CD4-positive, alpha-beta memory T cell (primary cell): ENCODE measurements around the gene TOR3A. TPM values are rescaled to one million over a fixed set of nuclear protein-coding genes. Genes with fewer than 3 reads are reported as not detected.

ENCODE experiments used
- CTCF ChIA-PET: fragments of 350-600 bp; sonication (Branson Sonifier 250); formaldehyde crosslinking; loops from one replicate; lab custom pipeline; 2021; ENCODE audit warnings: inconsistent platforms; ENCODE audit not compliant: partially characterized antibody; lab: Charles Lee
- POLR2A ChIA-PET: fragments of 350-600 bp; sonication (Branson Sonifier 250); formaldehyde crosslinking; loops from one replicate; lab custom pipeline; 2021; ENCODE audit not compliant: partially characterized antibody; lab: Charles Lee
- DNase-seq, 5 donors: peaks; one replicate each; pipeline versions ENCODE4 v3.0.0 to v3.0.0-alpha.2; 2020 to 2022; ENCODE audit warnings: mixed read lengths in 1 of 5
- H3K27ac ChIP-seq: one replicate; pipeline ENCODE4 v1.7.0; 2013; ENCODE audit warnings: low read depth, low read length
- H3K27me3 ChIP-seq: 2 replicates; pipeline ENCODE4 v1.7.0; 2013; ENCODE audit warnings: mild to moderate bottlenecking, low read length, moderate library complexity; ENCODE audit not compliant: insufficient read depth
- H3K36me3 ChIP-seq: 2 replicates; pipeline ENCODE4 v1.7.0; 2013; ENCODE audit warnings: mild to moderate bottlenecking, low read length, moderate library complexity; ENCODE audit not compliant: insufficient read depth
- H3K4me1 ChIP-seq: 2 replicates; pipeline ENCODE4 v1.7.0; 2013; ENCODE audit warnings: mild to moderate bottlenecking, low read length, moderate library complexity; ENCODE audit not compliant: insufficient read depth
- H3K4me3 ChIP-seq, 2 donors: one replicate each; pipeline ENCODE4 v1.7.0; 2013; ENCODE audit warnings: low read length in 2 of 2, mild to moderate bottlenecking in 1 of 2
- H3K9me3 ChIP-seq, 2 donors: one replicate each; pipeline ENCODE4 v1.7.0; 2013; ENCODE audit warnings: low read length in 2 of 2, control low read depth in 1 of 2; ENCODE audit not compliant: control insufficient read depth in 1 of 2
- H3K27ac Mint-ChIP-seq, 7 donors: one replicate each; pipeline ENCODE4 v1.8.0; 2020 to 2021; ENCODE audit warnings: mixed read lengths in 7 of 7, mild to moderate bottlenecking in 6 of 7, inconsistent platforms in 3 of 7, moderate library complexity in 3 of 7
- H3K27me3 Mint-ChIP-seq, 2 donors: one replicate each; pipeline ENCODE4 v1.8.0; 2020 to 2021; ENCODE audit warnings: mixed read lengths in 2 of 2
- H3K36me3 Mint-ChIP-seq, 2 donors: one replicate each; pipeline ENCODE4 v1.8.0; 2020 to 2021; ENCODE audit warnings: mixed read lengths in 2 of 2, inconsistent platforms in 1 of 2, mild to moderate bottlenecking in 1 of 2
- H3K4me1 Mint-ChIP-seq, 4 donors: one replicate each; pipeline ENCODE4 v1.8.0; 2020 to 2021; ENCODE audit warnings: mixed read lengths in 4 of 4, mild to moderate bottlenecking in 1 of 4
- H3K4me3 Mint-ChIP-seq, 8 donors: one replicate each; pipeline ENCODE4 v1.8.0; 2020 to 2021; ENCODE audit warnings: mixed read lengths in 8 of 8, mild to moderate bottlenecking in 7 of 8, moderate library complexity in 6 of 8, inconsistent platforms in 3 of 8
- H3K9me3 Mint-ChIP-seq, 8 donors: one replicate each; pipeline ENCODE4 v1.8.0; 2020 to 2021; ENCODE audit warnings: mixed read lengths in 8 of 8, mild to moderate bottlenecking in 5 of 8, inconsistent platforms in 3 of 8, moderate library complexity in 1 of 8
- intact Hi-C: fragments of 100-400 bp; cut with micrococcal nuclease; formaldehyde crosslinking; loops from one replicate; pipeline ENCODE4 v1.15.1; 2023
- polyA plus RNA-seq, 2 donors: library from polyadenylated mRNA; unstranded; fragments of 300-500 nt; fragmentation: Illumina TruSeq; gene quantifications; one replicate each; pipeline ENCODE4 v1.2.3, GENCODE V29; 2021
- total RNA-seq, 2 experiments: library from RNA; stranded (reverse); gene quantifications; one replicate each; pipeline ENCODE4 v1.2.3, GENCODE V29; 2021

TOR3A gene
- total and polyA plus RNA-seq, 4 experiments from 2014 or later, result 25.4 to 51.3 (median 32.2) TPM

GRCh38 chr1:179087665-179088064, 5.8 kb downstream of the TOR3A start:
- no peak overlapping the region for H3K27ac ChIP-seq
- no peaks in the 10 kb centered on the region for H3K27me3 ChIP-seq
- H3K4me3 ChIP-seq, result no peak overlapping the region
- Mint-ChIP-seq H3K27ac (peak overlapping the region in 3 of 7 donors; percentile 24 to 72 (median 27)), H3K27me3 (no peaks in the 10 kb centered on the region), H3K9me3 (peaks cover 0 to 4% (median 0%) of the 10 kb centered on the region in 8 donors), H3K4me1 (peaks cover 2 to 19% (median 14%) of the 10 kb centered on the region in 4 donors), H3K4me3 (no peak overlapping the region), H3K36me3 (peaks cover 12 to 37% of the 10 kb centered on the region in 2 donors)
- H3K36me3 ChIP-seq, result peaks cover 29% of the 10 kb centered on the region
- intact Hi-C loops, result no loop called here
- H3K9me3 ChIP-seq, result no peaks in the 10 kb centered on the region
- CTCF ChIA-PET, result interaction anchor here (1.0 to 1.6 kb wide), 4 partner anchors 9 to 722 kb away, joined by 3 to 9 read pairs (median 6); no protein-coding TSS in a partner anchor
- POLR2A ChIA-PET, result no interaction called here
- DNase-seq, result no peak
- peaks cover 14% of the 10 kb centered on the region for H3K4me1 ChIP-seq

- peaks cover 0 to 4% (median 0%) of the 10 kb centered on the region in 8 donors for H3K9me3 Mint-ChIP-seq
- DNase-seq, result no peak
- no peak overlapping the region for H3K4me3 ChIP-seq
- POLR2A ChIA-PET, result no interaction called here
- no peaks in the 10 kb centered on the region for H3K27me3 ChIP-seq
- peak overlapping the region in 2 of 7 donors; percentile 46 to 72 for H3K27ac Mint-ChIP-seq
- no peaks in the 10 kb centered on the region for H3K4me1 ChIP-seq
- H3K27ac ChIP-seq, result no peak overlapping the region
- H3K4me3 Mint-ChIP-seq, result no peak overlapping the region
- peaks cover 21 to 55% of the 10 kb centered on the region in 2 donors for H3K36me3 Mint-ChIP-seq
- no peaks in the 10 kb centered on the region for H3K27me3 Mint-ChIP-seq
- intact Hi-C loops, result no loop called here
- CTCF ChIA-PET, result no interaction called here
- peaks cover 1 to 7% (median 7%) of the 10 kb centered on the region in 4 donors for H3K4me1 Mint-ChIP-seq
- peaks cover 52% of the 10 kb centered on the region for H3K36me3 ChIP-seq
- H3K9me3 ChIP-seq, result no peaks in the 10 kb centered on the region
These were observed 8.1 kb downstream of the TOR3A start for GRCh38 chr1:179089827-179090482.

DNA sequence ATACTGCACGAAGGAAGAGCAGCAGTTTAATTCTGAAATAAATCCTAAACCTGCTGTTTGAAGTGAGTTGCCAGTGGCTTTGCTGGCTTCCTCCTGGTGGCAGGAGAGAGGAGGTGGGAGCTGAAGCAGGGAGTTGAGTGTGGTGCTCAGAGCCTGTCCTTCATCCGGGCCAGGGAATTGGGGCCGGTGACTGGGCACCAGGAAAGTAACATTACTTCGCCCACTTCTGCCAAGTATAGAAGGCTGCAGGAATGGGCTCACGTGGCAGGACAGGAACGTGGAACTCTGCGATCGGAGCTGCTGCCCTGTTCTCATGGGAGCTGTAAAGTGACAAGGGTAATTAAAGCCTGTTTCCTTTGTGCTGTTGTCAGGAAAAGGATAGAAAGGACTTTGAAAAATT, 8.7 kb downstream of the TOR3A start:
- Mint-ChIP-seq H3K27me3 (no peaks in the 10 kb centered on the region), H3K27ac (peak overlapping the region in 3 of 7 donors; percentile 25 to 79 (median 46)), H3K4me3 (no peak overlapping the region), H3K9me3 (peaks cover 0 to 4% (median 0%) of the 10 kb centered on the region in 8 donors), H3K4me1 (peaks cover 1 to 7% (median 5%) of the 10 kb centered on the region in 4 donors), H3K36me3 (peaks cover 22 to 58% of the 10 kb centered on the region in 2 donors)
- no peak overlapping the region for H3K27ac ChIP-seq
- H3K36me3 ChIP-seq, result peaks cover 55% of the 10 kb centered on the region
- no peaks in the 10 kb centered on the region for H3K4me1 ChIP-seq
- intact Hi-C loops, result no loop called here
- no peaks in the 10 kb centered on the region for H3K9me3 ChIP-seq
- ChIA-PET POLR2A (no interaction called here), CTCF (no interaction called here)
- H3K27me3 ChIP-seq, result no peaks in the 10 kb centered on the region
- DNase-seq, result no peak
- H3K4me3 ChIP-seq, result no peak overlapping the region

DNA sequence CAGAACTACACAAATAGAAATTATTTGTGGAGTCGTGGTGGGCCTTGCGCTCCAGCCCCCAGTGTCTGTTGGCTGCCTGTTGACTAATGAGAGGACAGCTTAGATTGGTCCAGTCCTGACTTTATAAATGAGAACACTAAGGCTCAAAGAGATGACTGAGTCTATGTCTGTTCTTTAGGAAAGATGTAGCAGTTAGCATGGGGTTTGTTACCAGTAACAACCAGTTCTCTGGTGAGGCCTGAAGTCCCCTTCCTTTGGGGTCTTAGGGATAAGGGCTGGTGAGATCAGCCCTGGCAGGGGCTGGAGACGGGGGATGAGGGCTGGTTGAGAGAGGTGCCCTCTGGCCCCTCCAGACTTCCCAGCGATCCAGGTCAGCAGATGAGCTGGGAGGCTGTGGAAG, 9.1 kb downstream of the TOR3A start:
- no peak overlapping the region for H3K4me3 ChIP-seq
- Mint-ChIP-seq H3K9me3 (peaks cover 0 to 4% (median 0%) of the 10 kb centered on the region in 8 donors), H3K4me1 (peaks cover 1 to 7% (median 4%) of the 10 kb centered on the region in 4 donors), H3K27me3 (no peaks in the 10 kb centered on the region), H3K27ac (peak overlapping the region in 4 of 7 donors; percentile 25 to 79 (median 57)), H3K4me3 (no peak overlapping the region), H3K36me3 (peaks cover 26 to 62% of the 10 kb centered on the region in 2 donors)
- intact Hi-C loops, result no loop called here
- no peaks in the 10 kb centered on the region for H3K27me3 ChIP-seq
- POLR2A ChIA-PET, result interaction anchor here (2.6 kb wide), 1 partner anchor 9 kb away, joined by 10 read pairs; the partner anchor contains the start of gene TOR3A
- H3K27ac ChIP-seq, result no peak overlapping the region
- peaks cover 55% of the 10 kb centered on the region for H3K36me3 ChIP-seq
- no peaks in the 10 kb centered on the region for H3K4me1 ChIP-seq
- no peaks in the 10 kb centered on the region for H3K9me3 ChIP-seq
- DNase-seq, result no peak
- CTCF ChIA-PET, result interaction anchor here (1.9 kb wide), 1 partner anchor 30 kb away, joined by 8 read pairs; no protein-coding TSS in a partner anchor

GRCh38 chr1:179091691-179092165, 9.9 kb downstream of the TOR3A start:
- no peak for DNase-seq
- H3K9me3 ChIP-seq, result no peaks in the 10 kb centered on the region
- Mint-ChIP-seq H3K27ac (peak overlapping the region in 2 of 7 donors; percentile 14 to 59), H3K4me1 (peaks cover 1 to 4% (median 3%) of the 10 kb centered on the region in 4 donors), H3K36me3 (peaks cover 27 to 63% of the 10 kb centered on the region in 2 donors), H3K4me3 (no peak overlapping the region), H3K9me3 (peaks cover 0 to 4% (median 0%) of the 10 kb centered on the region in 8 donors), H3K27me3 (no peaks in the 10 kb centered on the region)
- H3K36me3 ChIP-seq, result peaks cover 55% of the 10 kb centered on the region
- H3K27ac ChIP-seq, result no peak overlapping the region
- intact Hi-C loops, result no loop called here
- H3K4me1 ChIP-seq, result no peaks in the 10 kb centered on the region
- ChIA-PET CTCF (interaction anchor here (1.9 kb wide), 1 partner anchor 29 kb away, joined by 8 read pairs; no protein-coding TSS in a partner anchor), POLR2A (interaction anchor here (2.6 kb wide), 1 partner anchor 10 kb away, joined by 10 read pairs; the partner anchor contains the start of gene TOR3A)
- no peak overlapping the region for H3K4me3 ChIP-seq
- no peaks in the 10 kb centered on the region for H3K27me3 ChIP-seq

GRCh38 chr1:179092896-179093461, 11.1 kb downstream of the TOR3A start:
- Mint-ChIP-seq H3K36me3 (peaks cover 30 to 62% of the 10 kb centered on the region in 2 donors), H3K4me3 (no peak overlapping the region), H3K9me3 (peaks cover 0 to 4% (median 0%) of the 10 kb centered on the region in 8 donors), H3K27me3 (no peaks in the 10 kb centered on the region), H3K27ac (peak overlapping the region in 5 of 7 donors; percentile 27 to 88 (median 54)), H3K4me1 (peaks cover 1 to 4% (median 3%) of the 10 kb centered on the region in 4 donors)
- no peak for DNase-seq
- Histone ChIP-seq H3K9me3 (no peaks in the 10 kb centered on the region), H3K36me3 (peaks cover 48% of the 10 kb centered on the region), H3K27me3 (no peaks in the 10 kb centered on the region), H3K4me3 (no peak overlapping the region), H3K27ac (no peak overlapping the region), H3K4me1 (no peaks in the 10 kb centered on the region)
- ChIA-PET POLR2A (interaction anchor here (2.6 kb wide), 1 partner anchor 11 kb away, joined by 10 read pairs; the partner anchor contains the start of gene TOR3A), CTCF (interaction anchor here (1.9 kb wide), 1 partner anchor 28 kb away, joined by 8 read pairs; no protein-coding TSS in a partner anchor)
- intact Hi-C loops, result no loop called here

DNA sequence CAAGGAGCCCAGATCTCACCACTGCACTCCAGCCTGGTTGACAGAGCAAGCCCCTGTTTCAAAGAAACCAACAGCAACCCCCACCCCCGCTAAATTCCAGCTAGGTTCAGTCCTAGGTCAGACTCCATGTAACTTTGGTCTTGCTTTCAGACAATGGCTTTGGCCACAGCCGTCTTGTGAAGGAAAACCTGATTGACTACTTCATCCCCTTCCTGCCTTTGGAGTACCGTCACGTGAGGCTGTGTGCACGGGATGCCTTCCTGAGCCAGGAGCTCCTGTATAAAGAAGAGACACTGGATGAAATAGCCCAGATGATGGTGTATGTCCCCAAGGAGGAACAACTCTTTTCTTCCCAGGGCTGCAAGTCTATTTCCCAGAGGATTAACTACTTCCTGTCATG, 12.9 kb downstream of the TOR3A start:
- CTCF ChIA-PET, result no interaction called here
- POLR2A ChIA-PET, result no interaction called here
- H3K36me3 Mint-ChIP-seq, result peaks cover 27 to 52% of the 10 kb centered on the region in 2 donors

More for the DNA sequence above, 12.9 kb downstream of the TOR3A start:
- Mint-ChIP-seq H3K9me3 (peaks cover 0 to 4% (median 0%) of the 10 kb centered on the region in 8 donors), H3K4me3 (no peak overlapping the region), H3K4me1 (peaks cover 1 to 4% (median 3%) of the 10 kb centered on the region in 4 donors), H3K27me3 (no peaks in the 10 kb centered on the region), H3K27ac (peak overlapping the region in 4 of 7 donors; percentile 17 to 70 (median 20))
- Histone ChIP-seq H3K4me3 (no peak overlapping the region), H3K27me3 (no peaks in the 10 kb centered on the region), H3K27ac (no peak overlapping the region), H3K36me3 (peaks cover 43% of the 10 kb centered on the region), H3K9me3 (no peaks in the 10 kb centered on the region), H3K4me1 (no peaks in the 10 kb centered on the region)
- intact Hi-C loops, result no loop called here
- DNase-seq, result no peak
